GM19099 (cell line): ENCODE measurements around the gene TJP3.
A peak's percentile ranks its signal among the peaks of the same experiment; 100 is the strongest.

Experiments
- POLR2A ChIP-seq: IDR thresholded peaks from 3 replicates; pipeline ENCODE4 v1.6.1; 2011; ENCODE audit warnings: low read depth; ENCODE audit not compliant: insufficient read length; ENCODE audit errors: extremely low read depth

TJP3 gene

DNA sequence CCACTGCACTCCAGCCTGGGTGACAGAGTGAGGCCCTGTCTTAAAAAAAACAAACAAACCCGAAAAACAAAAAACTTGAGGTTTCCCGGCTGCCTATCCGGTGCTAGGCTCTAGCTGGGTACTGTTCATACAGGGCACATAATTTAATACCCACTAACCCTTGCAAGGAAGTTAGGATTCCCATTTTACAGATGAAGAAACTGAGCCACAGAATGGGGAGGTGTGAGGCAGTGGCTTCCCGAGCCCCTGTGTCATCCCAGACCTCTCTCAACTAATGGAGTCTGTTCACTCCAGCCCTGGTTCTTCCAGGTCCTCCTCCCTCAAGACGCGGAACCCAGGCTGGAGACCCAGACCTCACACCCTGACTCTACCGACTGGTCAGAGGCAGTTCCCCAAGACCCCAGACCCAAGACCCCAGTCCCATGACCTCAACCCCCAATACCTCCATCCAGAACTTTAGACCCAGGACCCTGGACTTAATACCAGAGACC is 52.7 kb downstream of the TJP3 start:
- no peak for TF ChIP-seq POLR2A

- TF ChIP-seq POLR2A = peak; percentile 92
These were observed 53.4 kb downstream of the TJP3 start, which contains the start of gene APBA3 for GRCh38 chr19:3761382-3762129. APBA3 (minus strand) TSS chr19:3761692; CDS start chr19:3760264, 1,428 bp downstream.

DNA sequence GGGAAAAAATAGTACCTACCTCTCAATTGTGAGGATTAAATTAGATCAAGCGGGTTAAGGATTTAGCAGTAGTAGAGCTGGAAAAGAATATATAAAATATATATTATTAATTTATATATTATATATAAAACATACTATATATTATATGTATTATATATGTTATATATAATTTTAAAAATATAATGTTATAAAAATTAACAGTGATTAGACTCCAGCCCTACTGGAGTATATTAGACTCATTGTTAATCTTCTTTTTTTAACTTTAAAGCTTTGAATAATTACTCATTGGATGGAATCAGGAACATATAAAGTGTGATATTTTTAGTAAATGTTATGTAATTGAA is 53.9 kb downstream of the TJP3 start:
- no peak for TF ChIP-seq POLR2A

GRCh38 chr19:3762501-3763459 is 54.6 kb downstream of the TJP3 start, which contains the start of gene MRPL54:
MRPL54 (plus strand) TSS chr19:3762682; CDS start chr19:3762701, 19 bp downstream.
- peak; percentile 89 for TF ChIP-seq POLR2A

DNA sequence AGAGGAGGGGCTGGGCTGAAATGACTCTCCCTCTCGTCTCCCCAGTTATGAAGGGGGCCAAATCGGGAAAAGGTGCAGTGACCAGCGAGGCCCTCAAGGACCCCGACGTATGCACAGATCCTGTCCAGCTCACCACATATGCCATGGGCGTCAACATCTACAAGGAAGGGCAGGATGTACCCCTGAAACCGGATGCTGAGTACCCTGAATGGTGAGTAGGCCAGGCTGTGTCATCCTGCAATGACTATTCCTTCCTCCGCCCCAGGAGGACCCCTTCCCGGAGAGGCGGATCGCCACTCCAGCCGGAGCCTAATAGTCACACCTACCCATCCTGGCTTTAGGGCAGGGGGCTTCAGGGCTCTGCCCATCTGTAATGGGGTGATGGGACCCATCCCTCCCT is 56.9 kb downstream of the TJP3 start:
- TF ChIP-seq POLR2A = no peak

DNA sequence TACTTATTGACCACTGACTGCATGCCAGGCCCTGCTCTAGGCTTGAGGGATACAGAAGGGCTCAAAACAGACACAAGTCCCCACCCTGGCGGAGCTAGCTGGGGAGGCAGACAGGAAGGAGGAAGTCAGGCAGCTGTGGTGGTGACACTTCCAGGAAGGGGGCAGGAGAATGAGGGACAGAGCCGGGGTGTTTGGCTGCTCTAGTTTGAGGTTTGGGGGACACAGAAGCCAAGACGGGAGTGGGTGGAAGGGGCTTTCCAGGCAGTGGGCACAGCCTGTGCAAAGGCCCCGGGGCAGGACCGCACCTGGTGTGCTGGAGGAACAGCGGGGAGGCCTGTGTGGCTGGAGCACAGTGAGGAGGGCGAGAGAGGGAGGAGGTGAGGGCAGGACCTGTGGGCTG is 58.3 kb downstream of the TJP3 start:
- no peak for TF ChIP-seq POLR2A

DNA sequence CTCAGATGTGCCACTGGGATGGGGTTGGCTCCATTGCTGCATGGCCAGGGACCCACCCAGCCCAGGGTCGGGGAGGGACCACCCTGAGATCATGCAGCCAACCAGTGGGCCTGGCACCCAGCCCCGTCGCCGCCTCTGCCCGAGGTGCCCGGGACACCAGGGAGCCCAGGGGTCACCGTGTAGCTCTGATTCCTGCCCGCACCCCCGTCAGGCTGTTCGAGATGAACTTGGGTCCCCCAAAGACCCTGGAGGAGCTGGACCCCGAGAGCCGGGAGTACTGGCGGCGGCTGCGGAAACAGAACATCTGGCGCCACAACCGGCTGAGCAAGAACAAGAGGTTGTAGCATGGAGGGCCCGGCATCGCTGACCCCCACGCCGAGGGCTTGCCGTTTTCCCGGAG is 58.9 kb downstream of the TJP3 start:
- no peak for TF ChIP-seq POLR2A

DNA sequence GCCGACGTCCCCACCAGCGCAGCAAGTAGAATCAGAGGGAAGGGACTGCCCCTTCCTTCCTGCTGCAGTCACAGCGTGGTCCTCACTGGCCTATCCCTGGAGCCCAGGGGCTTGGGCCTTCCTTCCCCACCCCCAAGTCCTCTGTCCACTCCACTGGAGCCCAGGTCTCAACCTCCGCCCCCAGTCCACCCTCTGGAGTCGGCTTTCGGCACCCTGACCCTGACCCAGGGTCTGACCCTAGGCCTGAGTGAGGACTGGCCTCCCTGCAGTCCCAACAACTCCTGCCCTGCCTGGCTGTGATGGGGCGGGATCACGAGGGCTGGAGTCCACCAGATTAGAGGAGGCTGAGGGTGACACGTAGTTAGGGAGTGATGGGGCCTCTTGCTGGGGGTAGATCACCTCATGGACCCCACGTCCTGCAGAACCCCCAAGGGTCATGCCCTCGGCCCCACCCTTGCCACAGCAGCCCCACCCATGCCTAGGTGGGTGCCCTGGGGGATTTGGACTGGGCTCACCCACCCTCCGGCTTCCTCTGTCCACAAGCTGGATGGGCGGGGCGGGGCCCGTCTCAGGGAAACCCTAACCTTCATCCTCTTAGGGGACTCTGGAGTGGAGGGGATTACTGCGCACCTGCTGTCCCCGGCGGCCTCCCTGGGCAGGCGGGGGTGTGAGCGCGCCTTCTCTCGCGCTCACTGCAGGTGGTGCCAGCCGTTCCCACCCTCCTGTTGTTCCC is 60.0 kb downstream of the TJP3 start:
- no peak for TF ChIP-seq POLR2A

DNA sequence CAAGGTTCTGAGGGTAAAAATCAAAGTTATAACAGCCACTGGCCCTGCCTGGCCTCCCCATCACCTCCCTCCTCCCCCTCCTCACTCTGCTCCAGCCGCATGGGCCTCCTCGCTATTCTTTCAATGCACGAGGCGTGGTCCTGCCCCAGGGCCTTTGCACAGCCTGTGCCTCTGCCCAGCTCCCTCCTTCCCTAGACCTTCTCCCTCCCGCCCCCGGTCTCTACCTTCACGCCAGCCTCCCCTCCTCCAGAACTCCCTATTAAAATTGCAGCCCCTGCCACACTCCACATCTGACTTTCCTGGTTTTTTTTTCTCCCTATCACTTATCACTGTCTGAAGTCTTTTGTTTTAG is 60.5 kb downstream of the TJP3 start:
- TF ChIP-seq POLR2A = no peak

DNA sequence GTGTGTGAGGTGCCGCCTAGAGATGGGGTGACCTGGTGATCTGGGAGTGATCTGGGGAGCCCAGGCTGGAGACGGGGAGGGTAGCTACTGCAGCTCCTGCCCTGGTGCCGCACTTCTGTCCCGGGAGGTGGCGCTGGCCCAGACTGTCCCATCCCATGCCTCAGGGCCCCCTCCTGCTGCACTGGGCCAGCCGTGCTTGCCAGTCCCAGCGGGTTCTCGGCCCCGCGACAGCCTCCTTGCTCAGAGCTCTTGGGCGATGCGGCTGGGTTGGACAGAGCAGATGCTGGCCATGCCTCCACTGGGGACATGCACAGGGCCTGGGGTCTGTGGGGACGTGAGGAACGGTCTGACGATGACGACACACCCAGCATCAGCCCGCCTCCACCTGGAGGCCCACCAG is 61.3 kb downstream of the TJP3 start:
- TF ChIP-seq POLR2A = no peak

GRCh38 chr19:3770136-3770999 is 62.2 kb downstream of the TJP3 start:
- TF ChIP-seq POLR2A = no peak

DNA sequence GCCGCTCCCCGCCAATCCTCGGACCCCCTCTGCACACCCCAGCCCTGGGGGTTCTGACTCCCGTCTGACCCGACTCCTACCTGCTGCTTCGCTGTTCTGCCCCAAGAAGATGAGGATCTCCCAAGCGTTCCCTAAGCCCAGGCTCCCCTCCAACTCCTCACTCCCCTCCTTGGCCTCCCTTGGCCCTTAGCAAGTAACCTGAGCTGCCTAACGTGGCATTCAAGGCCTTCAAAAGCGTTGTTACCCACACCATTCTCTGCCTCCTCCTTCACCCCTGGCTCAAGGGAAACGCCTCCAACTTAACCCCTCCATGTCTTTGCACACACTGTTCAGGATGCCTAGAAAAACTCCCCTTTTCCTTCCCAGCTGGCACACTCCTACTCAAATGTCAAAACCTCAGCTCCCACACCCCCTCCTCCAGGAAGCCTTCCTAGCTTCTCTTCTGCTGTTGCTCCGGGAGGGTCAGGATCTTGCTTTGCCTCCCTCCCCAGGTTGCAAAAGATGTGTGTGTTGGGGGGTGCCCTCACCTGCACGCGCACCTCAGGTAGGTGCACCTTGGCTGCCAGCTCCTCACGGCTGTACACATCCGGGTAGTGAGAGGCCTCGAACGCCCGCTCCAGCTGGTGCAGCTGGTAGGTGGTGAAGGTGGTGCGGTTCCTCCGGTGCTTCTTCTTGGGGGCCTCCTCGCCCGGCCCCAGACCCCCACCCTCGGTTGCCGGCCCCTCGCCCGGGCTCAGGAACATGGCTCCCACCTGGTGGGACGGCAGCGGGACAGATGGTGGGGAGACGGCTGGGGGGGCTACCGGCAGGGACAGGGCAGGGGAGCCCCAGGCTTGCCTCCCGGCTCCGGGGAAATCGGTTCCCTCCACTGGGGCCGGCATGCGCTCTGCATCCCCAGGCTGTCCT is 63.1 kb downstream of the TJP3 start:
- no peak for TF ChIP-seq POLR2A

DNA sequence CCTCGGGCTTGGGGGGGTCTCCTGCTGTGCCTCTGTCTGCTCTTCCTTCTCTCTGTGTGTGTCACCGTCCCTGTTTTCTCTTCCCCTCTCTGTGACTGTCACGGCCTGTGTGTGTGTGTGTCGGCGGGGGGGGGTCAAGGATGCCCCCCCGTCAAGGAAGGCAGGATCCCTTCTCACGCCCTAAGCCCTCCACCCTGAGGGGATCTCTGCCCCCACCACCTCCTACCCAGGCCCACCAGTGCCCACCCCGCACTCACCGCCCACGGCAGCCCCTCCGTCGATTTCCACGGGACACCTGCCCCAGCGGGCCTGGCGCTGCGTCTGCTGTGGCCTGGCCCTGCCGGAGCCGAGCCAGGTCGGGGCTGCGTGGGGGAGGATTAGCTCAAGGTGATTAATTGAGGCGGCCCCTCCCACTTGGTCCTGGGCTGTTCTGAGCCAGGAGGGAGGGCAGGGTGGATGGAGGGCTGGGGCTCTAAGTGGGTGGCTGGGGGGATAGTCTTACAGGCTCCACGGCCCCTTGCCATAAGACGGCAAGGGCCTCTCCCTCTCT is 63.8 kb downstream of the TJP3 start, which contains the start of gene RAX2:
TSS of gene RAX2 (minus strand) at position 323 of the 550 bp plus-strand sequence. CDS start 486 bp downstream, outside the sequence.
- TF ChIP-seq POLR2A = no peak
